ENCODE measurements around the gene CMC4.

Gene CMC4

GRCh38 chrX:155052738-155053498, 18.0 kb downstream of the CMC4 start:
- no peak for DNase-seq

GRCh38 chrX:155048977-155049619, 21.8 kb downstream of the CMC4 start:
- DNase-seq: peak; percentile 17

GRCh38 chrX:155046811-155047528, 24.0 kb downstream of the CMC4 start:
- no peak for DNase-seq

- DNase-seq: no peak
Observed at GRCh38 chrX:155046129-155046810, 24.7 kb downstream of the CMC4 start.

- DNase-seq: no peak
Observed at GRCh38 chrX:155035688-155036087, 35.2 kb downstream of the CMC4 start.

GRCh38 chrX:155031657-155032056, 39.3 kb downstream of the CMC4 start:
- DNase-seq: no peak

- DNase-seq: no peak
Observed at GRCh38 chrX:155028877-155029291, 42.1 kb downstream of the CMC4 start.

GRCh38 chrX:155028129-155028528, 42.8 kb downstream of the CMC4 start:
- DNase-seq: no peak

GRCh38 chrX:155027509-155028066, 43.3 kb downstream of the CMC4 start:
- no peak for DNase-seq

- DNase-seq: peak; percentile 93
Observed at GRCh38 chrX:155026727-155027508, 44.0 kb downstream of the CMC4 start, which contains the start of gene FUNDC2. Gene FUNDC2, plus strand, starts transcription at chrX:155026844. Its CDS starts 95 bp downstream, at chrX:155026939.

- DNase-seq: no peak
Observed at GRCh38 chrX:155026420-155026726, 44.6 kb downstream of the CMC4 start.

GRCh38 chrX:155023907-155024833, 46.8 kb downstream of the CMC4 start:
- no peak for DNase-seq

GRCh38 chrX:155022585-155022984, 48.4 kb downstream of the CMC4 start, which contains the start of gene F8:
Gene F8, minus strand, starts transcription at chrX:155022723. Its CDS starts 171 bp downstream, at chrX:155022552.
- DNase-seq: no peak

GRCh38 chrX:155020591-155020990, 50.3 kb downstream of the CMC4 start:
- no peak for DNase-seq

Data from activated naive CD4-positive, alpha-beta T cell treated with Interleukin-2 at 50 U/mL for 16 hours (primary cell).